HepG2 (cell line): Measurements from ENCODE around the gene SLC25A22. TPM values are rescaled to one million over a fixed set of nuclear protein-coding genes. Genes with fewer than 3 reads are reported as not detected.

Experiments used
- BORCS8-MEF2B ChIP-seq: sonication (generic); formaldehyde crosslinking; IDR thresholded peaks from 2 replicates; pipeline ENCODE4 v1.8.0; 2022; ENCODE audit warnings: mild to moderate bottlenecking, missing genetic modification reagents
- ETS1 ChIP-seq: sonication (generic); formaldehyde crosslinking; IDR thresholded peaks from 2 replicates; pipeline ENCODE4 v1.4.0; 2020; ENCODE audit warnings: missing genetic modification reagents
- FOSL2 ChIP-seq: sonication (generic); formaldehyde crosslinking; IDR thresholded peaks from 2 replicates; pipeline ENCODE4 v1.4.0; 2020; ENCODE audit warnings: missing genetic modification reagents
- MAZ ChIP-seq, 2 experiments: sonication (generic) in 1 of 2; formaldehyde crosslinking in 1 of 2; IDR thresholded peaks; 2 replicates each; pipeline versions ENCODE4 v1.5.0 to v1.6.1; 2012 to 2020; ENCODE audit warnings: low read depth in 2 of 2, mild to moderate bottlenecking in 2 of 2, borderline replicate concordance in 1 of 2, improper control_type of control experiment in 1 of 2, low read length in 1 of 2, missing genetic modification reagents in 1 of 2, moderate library complexity in 1 of 2
- MED8 ChIP-seq: sonication (generic); formaldehyde crosslinking; IDR thresholded peaks from 2 replicates; pipeline ENCODE4 v1.8.1; 2023; ENCODE audit warnings: mild to moderate bottlenecking, missing genetic modification reagents; ENCODE audit not compliant: insufficient replicate concordance
- PAX8 ChIP-seq: sonication (generic); formaldehyde crosslinking; IDR thresholded peaks from 2 replicates; pipeline ENCODE4 v1.8.0; 2022; ENCODE audit warnings: mild to moderate bottlenecking, missing genetic modification reagents, borderline replicate concordance
- PHF8 ChIP-seq: sonication (generic); formaldehyde crosslinking; IDR thresholded peaks from 2 replicates; pipeline ENCODE4 v1.5.0; 2020; ENCODE audit warnings: missing genetic modification reagents
- PPARG ChIP-seq: conservative IDR thresholded peaks from 2 replicates; pipeline ENCODE4 v1.6.1; 2016; ENCODE audit warnings: missing biosample characterization, missing genetic modification reagents
- STAG1 ChIP-seq: sonication (generic); formaldehyde crosslinking; IDR thresholded peaks from 2 replicates; pipeline ENCODE4 v1.4.0; 2020; ENCODE audit warnings: missing genetic modification reagents
- ZHX2 ChIP-seq, 2 experiments: sonication (generic) in 1 of 2; formaldehyde crosslinking in 1 of 2; IDR thresholded peaks; 2 replicates each; pipeline versions ENCODE4 v1.6.1 to v1.9.0; 2014 to 2022; ENCODE audit warnings: antibody characterized with exemption in 1 of 2, borderline replicate concordance in 1 of 2, inconsistent platforms in 1 of 2, low read depth in 1 of 2, missing genetic modification reagents in 1 of 2
- ZNF10 ChIP-seq: sonication (generic); formaldehyde crosslinking; IDR thresholded peaks from 2 replicates; pipeline ENCODE4 v1.4.0; 2020; ENCODE audit warnings: mild to moderate bottlenecking, low read depth, missing genetic modification reagents, borderline replicate concordance
- ZNF615 ChIP-seq: sonication (generic); formaldehyde crosslinking; IDR thresholded peaks from 2 replicates; pipeline ENCODE4 v1.5.0; 2020; ENCODE audit warnings: mild to moderate bottlenecking, missing genetic modification reagents, borderline replicate concordance
- ZNF75D ChIP-seq: sonication (generic); formaldehyde crosslinking; IDR thresholded peaks from 2 replicates; pipeline ENCODE4 v1.8.1; 2023; ENCODE audit warnings: missing genetic modification reagents, mild to moderate bottlenecking, borderline replicate concordance
- polyA plus RNA-seq, 8 experiments: library from polyadenylated mRNA; depleted of rRNA in 3 of 8; stranded (reverse) in 7 of 8; unstranded in 1 of 8; fragments of >200 nt; fragmentation: Illumina TruSeq in 4 of 8; extraction: Trizol in 4 of 8; gene quantifications; 2 replicates each; pipeline versions ENCODE4 v1.2.1 to v1.2.3, GENCODE V29; 2011 to 2016; ENCODE audit warnings: low read depth in 4 of 8, missing spikeins in 1 of 8, mixed read lengths in 1 of 8; ENCODE audit not compliant: insufficient read depth in 1 of 8
- total RNA-seq, 5 experiments: library from RNA; depleted of rRNA; stranded (reverse); fragments of >200 nt; fragmentation: Illumina TruSeq; extraction: Trizol; gene quantifications; 2 replicates each; pipeline ENCODE4 v1.2.3, GENCODE V29; 2016; ENCODE audit warnings: low read depth in 1 of 5
- TF ChIP-seq, protein P1 (sequence below): sonication (generic); formaldehyde crosslinking; conservative IDR thresholded peaks from 2 replicates; pipeline ENCODE4 v1.4.0; 2020; ENCODE audit warnings: mild to moderate bottlenecking, missing genetic modification reagents, moderate library complexity

Gene SLC25A22
- total and polyA plus RNA-seq, 2 of the 13 experiments (the other 11 are each of a cell fraction or from before 2014, with no cell fraction given) = 12.4 to 19.2 TPM

- TF ChIP-seq ETS1 (no peak), ZNF615 (CRISPR knock-in tag) (no peak), PHF8 (peak; percentile 95), PAX8 (CRISPR knock-in tag) (no peak; the same call in 1 of the 2 replicates), ZHX2 (IDR thresholded peaks at IDR 0.05; ENCODE audit: low read depth) (peak; percentile 46; the same call in 1 of the 2 replicates), ZHX2 (CRISPR knock-in tag; IDR thresholded peaks at IDR 0.05; ENCODE audit: borderline replicate concordance) (peak; percentile 44; the same call in 1 of the 2 replicates), BORCS8-MEF2B (CRISPR knock-in tag) (peak; percentile 72), MAZ (IDR thresholded peaks at IDR 0.05; ENCODE audit: borderline replicate concordance, low read depth, low read length) (no peak; the same call in 1 of the 2 replicates), MAZ (CRISPR knock-in tag; IDR thresholded peaks at IDR 0.05; ENCODE audit: low read depth) (peak; percentile 89), ZNF75D (no peak), ZNF10 (no peak), FOSL2 (CRISPR knock-in tag) (peak; percentile 5; the same call in 1 of the 2 replicates), PPARG (no peak), STAG1 (CRISPR knock-in tag) (no peak; the same call in 1 of the 2 replicates), MED8 (peak; percentile 59)
- TF ChIP-seq, protein P1, sequence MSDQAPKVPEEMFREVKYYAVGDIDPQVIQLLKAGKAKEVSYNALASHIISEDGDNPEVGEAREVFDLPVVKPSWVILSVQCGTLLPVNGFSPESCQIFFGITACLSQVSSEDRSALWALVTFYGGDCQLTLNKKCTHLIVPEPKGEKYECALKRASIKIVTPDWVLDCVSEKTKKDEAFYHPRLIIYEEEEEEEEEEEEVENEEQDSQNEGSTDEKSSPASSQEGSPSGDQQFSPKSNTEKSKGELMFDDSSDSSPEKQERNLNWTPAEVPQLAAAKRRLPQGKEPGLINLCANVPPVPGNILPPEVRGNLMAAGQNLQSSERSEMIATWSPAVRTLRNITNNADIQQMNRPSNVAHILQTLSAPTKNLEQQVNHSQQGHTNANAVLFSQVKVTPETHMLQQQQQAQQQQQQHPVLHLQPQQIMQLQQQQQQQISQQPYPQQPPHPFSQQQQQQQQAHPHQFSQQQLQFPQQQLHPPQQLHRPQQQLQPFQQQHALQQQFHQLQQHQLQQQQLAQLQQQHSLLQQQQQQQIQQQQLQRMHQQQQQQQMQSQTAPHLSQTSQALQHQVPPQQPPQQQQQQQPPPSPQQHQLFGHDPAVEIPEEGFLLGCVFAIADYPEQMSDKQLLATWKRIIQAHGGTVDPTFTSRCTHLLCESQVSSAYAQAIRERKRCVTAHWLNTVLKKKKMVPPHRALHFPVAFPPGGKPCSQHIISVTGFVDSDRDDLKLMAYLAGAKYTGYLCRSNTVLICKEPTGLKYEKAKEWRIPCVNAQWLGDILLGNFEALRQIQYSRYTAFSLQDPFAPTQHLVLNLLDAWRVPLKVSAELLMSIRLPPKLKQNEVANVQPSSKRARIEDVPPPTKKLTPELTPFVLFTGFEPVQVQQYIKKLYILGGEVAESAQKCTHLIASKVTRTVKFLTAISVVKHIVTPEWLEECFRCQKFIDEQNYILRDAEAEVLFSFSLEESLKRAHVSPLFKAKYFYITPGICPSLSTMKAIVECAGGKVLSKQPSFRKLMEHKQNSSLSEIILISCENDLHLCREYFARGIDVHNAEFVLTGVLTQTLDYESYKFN = peak; percentile 43; the same call in 1 of the 2 replicates
Observed at GRCh38 chr11:747158-748006, 50.7 kb downstream of the SLC25A22 start, which contains the start of gene TALDO1 (continued).
